Stimulated activated CD4-positive, alpha-beta T cell treated with anti-CD3 and anti-CD28 coated beads, Interleukin-12 subunit alpha, Interleukin-12 subunit beta, amount 100 ng/mL, for 48 hours (primary cell): ENCODE data around the gene SMARCA2.

Experiments used
- DNase-seq, 3 donors: peaks; one replicate each; pipeline ENCODE4 v3.0.0-alpha.2; 2020; ENCODE audit warnings: low read depth in 2 of 3, low spot score in 1 of 3

The SMARCA2 gene

DNA sequence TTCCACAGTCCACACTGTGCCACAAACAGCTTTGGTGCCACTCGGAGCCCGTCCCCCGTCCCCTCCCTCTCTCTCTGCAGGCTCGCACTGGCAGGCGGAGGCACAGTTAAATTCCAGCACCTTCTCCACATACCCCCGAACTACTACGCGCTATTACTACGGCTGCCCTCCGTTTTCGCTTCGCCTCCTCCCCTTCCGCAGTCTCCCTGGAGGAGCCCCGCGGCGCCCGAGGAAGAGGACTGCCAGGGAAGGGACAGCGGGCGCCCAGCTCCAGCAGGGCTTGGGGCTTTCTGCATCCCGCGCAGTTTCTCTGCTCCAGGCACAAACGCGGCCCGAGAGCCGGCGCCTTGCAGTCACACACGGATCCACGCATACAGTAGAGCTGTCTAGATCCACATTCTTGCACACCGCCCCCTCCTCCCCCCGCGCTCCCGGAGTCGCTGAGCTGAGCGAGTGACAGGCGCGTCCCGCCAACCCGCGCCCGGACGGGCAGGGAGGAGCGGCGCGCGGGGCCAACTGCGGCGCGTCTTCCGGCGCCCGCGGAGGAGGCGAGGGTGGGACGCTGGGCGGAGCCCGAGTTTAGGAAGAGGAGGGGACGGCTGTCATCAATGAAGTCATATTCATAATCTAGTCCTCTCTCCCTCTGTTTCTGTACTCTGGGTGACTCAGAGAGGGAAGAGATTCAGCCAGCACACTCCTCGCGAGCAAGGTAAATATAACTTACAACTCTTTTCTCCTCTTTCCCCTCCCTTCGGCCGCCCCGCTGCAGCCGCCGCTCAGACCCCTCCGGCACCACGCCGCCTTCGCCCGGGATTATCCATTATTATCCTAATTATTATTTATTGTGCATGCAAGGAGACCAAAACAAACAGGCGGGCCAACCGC lies at the start of gene SMARCA2:
Gene SMARCA2 (plus strand): TSS at position 652 of the 885 bp plus-strand sequence. CDS start 13,676 bp downstream, outside the sequence.
- DNase-seq: peak; percentile 92 to 96 (median 92)

DNA sequence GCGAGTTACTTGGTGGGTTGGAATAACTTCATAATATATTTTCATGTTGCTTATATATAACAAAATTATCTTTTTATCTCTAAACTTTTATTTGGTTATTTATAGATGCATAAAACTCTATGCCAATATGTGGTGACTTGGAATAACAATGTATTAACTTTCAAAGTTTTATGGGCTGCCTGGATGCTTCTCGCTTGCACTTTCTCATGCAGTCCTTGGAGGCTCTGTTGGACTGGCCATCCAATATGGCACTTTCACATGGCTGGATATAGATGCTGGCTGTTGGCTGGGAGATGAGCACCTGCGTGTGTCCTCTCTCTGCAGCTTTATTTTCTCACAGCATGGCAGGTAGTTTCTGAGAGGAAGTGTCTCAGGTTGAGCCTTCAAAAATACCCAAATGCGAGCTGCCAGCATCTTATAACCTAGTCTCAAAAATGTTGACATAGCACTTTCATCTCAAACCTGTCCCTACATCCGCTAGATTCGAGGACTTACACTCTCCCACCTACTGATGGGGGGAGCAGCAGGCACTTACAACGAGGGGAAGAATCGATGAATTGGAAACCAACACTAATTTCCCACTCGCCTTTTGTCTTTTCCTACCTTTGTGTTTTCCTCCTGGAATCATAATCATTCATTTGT lies 48.3 kb upstream of the SMARCA2 start:
- DNase-seq: no peak

DNA sequence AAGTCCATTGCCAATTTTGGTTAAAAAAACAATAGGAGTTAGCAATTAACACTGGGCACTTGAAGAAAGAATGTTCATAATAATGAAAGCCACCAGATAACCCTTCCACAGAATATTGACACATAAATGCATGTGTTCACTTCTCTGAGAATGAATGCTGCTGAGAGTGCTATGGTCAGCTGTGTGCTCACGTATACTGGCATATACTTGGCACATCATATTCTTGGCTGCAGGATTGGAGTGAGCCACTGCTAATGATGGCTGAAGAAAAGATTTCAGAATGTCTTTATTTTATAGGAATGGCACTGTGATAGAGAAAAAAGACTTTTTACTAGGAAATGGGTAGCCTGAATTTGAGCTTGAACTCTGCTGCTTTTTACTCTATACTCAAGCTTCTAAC lies 46.0 kb upstream of the SMARCA2 start:
- DNase-seq: no peak

DNA sequence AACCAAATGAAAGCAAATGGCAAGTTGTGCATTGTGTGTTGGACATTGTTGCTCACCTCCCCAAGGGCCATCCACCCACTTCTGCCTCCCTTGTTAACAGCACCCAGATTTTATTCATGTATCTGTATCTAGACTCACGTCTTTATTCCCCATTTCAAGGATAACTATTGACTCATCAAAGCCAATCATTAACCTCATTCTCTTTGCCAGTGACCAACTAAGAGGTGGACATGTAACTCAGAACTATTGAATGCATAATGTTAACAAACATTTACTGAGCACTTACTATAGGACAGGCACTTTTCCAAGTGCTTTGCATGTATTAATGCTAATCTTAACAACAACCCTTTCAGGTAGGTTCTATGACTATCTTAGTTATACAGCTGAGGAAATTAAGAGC lies 45.2 kb upstream of the SMARCA2 start:
- no peak for DNase-seq

DNA sequence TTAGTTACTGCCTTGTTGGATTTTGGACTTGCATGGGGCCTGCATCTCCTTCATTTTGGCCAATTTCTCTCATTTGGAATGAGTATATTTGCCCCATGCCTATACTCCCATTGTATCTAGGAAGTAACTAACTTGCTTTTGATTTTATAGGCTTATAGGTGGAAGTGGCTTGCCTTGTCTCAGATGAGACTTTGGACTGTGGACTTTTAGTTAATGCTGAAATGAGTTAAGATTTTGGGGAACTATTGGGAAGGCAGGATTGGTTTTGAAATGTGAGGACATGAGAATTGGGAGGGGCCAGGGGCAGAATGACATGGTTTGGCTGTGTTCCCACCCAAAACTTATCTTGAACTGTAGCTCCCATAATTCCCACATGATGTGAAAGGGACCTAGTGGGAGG lies 42.5 kb upstream of the SMARCA2 start:
- no peak for DNase-seq

DNA sequence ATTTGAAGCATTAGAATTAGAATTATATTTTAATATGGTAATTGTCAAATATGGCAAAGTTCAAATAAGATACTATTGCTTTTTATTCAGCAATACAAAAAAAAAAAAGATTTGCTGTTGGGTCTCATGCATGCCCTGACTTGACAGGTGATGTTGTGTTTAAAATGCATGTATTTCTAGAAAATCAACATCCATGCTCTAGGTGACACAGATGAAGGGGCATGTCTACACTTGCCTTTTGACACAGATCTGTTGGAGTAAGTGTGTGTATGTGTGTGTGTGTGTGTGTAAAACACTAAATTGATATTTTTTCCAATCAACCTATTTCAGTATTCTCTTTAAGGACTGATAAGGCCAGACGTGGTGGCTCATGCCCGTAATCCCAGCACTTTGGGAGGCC lies 38.1 kb upstream of the SMARCA2 start:
- no peak for DNase-seq

DNA sequence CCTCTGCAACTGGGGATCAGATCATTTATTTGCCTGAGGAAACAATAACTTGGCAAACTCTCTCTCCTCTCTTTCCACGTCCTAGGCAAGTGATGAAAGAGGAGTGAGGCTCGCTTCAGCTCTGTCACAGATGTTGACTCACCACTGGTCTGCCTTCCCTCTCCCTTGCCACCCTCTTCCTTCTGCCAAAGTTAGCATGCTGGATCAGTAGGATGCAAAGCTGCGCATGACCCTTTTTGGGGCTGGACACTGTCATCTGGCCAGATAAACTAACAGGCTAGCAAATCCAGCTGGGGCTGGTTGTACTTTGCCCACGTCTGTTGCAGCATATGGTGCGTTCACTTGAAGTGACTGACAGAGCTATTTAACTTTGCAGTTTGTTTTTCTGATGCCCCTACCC lies 36.2 kb upstream of the SMARCA2 start:
- no peak for DNase-seq

DNA sequence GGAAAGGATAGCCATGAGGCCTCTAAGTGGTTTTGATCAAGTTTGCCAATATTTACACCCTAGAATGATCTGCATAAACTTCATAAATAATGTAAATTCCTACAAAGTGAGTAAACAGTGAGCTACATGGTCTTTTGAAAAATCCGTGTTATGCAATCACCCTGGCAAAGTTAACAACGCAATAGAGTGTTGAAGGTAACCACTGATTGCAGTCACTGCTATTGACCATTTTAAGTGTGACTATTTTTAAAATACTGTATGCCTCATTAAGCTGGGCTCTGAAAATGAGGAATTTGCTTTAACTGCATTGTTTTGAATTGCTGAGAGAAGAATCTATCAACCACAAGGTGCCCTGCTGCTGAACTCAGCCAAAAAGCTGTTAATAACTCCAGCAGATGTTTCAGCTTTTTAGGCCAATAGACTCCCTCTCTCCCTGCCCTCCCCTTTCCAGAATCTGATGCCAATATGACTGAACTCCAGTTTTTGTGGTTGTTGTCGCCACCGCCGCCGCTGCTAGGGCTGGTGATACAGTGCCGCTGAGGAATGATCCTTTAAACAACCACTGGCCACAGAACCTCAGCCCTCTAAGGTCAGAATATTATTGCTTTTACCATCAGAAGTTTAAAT lies 35.3 kb upstream of the SMARCA2 start:
- DNase-seq: no peak

DNA sequence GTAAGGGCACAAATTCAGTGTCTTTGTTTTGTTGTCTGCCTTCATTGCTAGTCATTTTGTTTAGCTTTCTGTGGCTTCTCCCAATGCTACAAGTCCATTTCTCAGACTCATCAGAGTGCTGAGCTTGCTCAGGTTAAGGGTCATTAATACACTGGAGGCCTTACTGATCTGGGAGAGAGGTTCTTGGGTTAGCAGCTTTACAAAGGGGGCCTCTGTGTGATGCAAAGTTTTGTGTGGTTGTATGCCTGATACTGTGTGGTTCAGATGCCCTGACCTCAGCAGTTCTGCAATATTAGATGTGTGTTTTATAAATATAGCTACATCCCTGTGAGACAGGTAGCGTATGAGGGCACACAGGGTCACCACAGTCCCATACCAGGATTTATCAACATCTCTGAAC lies 34.8 kb upstream of the SMARCA2 start:
- DNase-seq: no peak

DNA sequence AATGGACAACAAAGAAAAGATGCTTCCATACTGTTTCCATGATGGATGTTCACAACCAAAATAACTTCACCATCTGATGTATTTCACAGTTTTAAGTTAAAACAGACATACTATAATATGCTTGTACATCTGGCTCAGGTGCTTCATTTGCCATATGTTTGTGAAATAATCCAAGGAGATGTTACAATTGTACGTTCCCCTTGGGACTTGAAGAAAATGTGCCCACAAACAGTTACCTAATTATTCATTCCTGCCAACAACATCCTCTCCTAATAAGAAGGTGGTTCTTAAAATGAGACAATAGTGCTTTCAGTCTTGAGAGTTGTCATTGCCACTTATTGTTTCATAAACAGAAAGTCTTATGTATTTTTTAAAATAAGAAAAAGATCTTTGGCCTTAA lies 33.1 kb upstream of the SMARCA2 start:
- no peak for DNase-seq

DNA sequence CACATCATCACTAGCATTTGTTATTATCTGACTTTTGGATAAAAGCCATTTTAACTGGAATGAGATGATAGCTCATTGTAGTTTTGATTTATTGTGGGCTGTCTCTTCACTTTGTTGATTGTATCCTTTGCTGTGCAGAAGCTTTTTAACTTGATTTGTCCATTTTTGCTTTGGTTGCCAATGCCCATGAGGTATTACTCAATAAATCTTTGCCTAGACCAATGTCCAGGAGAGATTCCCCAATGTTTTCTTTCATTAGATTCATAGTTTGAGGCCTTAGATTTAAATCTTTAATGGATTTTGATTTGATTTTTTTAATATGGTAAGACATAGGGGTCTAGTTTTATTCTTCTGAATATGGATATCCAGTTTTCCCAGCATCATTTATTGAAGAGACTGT lies 28.8 kb upstream of the SMARCA2 start:
- no peak for DNase-seq

DNA sequence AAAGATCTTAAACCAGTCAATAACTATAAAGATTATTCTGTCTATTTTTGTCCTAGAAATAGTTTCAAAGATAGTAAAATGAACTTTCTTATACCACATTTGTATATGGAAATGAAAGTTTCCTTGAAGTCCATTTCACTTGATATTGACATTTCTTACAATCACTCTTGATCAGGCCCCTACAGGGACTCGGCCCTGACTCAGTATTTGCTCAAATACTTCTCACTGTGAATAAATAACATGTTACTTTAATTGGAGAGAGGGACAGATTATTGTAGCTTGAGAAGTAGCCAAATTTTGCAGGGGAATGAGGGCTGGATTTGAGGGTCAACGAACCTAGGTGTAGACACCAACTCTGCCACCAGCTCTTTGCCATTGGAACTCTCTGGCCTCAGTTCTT lies 25.6 kb upstream of the SMARCA2 start:
- no peak for DNase-seq

DNA sequence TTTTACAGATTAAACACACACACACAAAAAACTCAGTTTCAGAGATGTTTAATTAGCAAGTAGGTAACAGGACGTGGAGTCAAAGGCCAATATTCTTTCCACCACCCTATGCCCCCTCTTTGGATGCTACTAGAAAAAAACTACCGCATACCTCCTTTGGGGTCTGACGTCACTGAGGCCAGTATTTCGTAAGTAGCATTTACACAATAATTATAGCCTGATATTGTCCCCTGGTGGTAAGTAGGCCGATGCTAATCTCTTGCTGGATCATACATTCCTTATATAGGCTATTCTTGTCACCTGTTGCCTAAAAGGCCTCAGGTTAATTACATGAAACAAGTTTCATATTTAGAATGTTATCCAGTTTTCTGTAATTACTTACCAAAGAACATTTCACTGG lies 21.0 kb upstream of the SMARCA2 start:
- DNase-seq: no peak

DNA sequence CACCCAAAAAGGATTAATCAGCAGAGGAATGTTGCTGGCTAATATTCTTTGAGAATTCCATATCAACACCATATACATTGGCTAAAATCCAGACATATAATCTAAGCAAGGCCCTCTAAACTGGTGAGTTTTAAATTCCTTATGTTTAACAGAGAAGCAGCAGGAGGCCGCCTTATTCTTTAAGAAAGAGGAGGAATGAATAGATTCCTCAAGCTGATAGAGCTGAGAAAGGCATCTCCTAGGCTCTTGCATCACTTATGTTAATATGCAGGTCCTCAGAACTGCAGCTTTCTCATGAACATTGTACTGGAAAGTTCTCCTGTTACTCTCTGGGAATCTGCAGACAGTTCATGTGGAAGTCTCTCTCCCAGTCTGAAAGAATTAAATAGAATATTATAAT lies 20.1 kb upstream of the SMARCA2 start:
- DNase-seq: no peak

DNA sequence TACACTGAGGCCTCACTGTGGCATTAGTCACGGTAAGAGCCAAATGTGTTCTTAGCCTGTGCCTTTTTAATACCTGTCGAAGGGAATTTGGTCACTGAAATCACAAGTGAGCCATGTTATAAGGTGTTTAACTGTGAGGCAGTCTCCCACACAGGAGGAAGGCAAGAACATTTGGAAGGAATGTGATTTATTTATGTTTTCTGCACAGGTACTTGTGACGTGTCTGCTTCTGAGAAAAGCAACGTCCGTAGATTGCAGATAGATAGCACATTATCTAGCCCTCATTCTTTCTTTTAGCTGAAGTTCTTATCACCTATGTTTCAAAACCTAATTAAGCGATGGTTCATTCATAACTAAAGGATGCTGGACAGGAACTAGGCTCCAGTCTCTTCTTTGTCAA lies 19.0 kb upstream of the SMARCA2 start:
- no peak for DNase-seq

DNA sequence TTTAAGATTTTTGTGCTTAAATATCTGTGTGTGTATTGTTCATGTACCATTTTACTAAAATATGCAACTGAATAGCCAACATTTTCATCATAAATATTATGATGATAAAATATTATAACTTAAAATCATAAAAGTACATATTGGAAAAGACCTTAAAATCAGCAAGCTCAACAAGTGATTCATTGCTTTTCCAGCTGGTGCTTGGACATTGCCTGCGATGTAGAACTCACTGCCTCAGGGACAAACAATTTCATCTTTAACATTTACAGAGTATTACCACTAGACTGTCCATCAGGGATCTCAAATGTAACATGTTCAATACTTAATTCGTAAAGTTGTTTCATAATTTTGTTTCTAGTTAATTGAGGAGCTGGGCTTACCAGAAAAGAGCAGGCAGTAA lies 17.5 kb upstream of the SMARCA2 start:
- no peak for DNase-seq

DNA sequence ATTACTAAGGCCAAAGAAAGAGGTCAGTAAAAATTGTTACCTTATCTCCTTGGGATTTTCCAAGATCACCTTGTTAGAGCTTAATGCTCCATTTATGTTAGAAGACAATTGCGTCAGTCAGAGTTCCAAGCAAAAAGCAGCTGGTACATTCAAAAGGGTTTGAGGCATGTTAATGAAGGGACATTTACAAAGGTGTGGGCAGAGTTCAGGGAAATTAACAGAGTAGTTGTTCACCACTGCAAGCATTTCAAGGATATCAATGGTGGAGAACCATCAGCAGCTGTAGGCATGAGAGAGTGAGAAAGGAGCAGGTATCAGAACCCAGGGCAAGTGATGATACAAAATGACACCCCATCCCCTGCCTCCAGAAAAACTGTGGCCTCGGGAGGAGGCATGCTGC lies 17.0 kb upstream of the SMARCA2 start:
- no peak for DNase-seq

DNA sequence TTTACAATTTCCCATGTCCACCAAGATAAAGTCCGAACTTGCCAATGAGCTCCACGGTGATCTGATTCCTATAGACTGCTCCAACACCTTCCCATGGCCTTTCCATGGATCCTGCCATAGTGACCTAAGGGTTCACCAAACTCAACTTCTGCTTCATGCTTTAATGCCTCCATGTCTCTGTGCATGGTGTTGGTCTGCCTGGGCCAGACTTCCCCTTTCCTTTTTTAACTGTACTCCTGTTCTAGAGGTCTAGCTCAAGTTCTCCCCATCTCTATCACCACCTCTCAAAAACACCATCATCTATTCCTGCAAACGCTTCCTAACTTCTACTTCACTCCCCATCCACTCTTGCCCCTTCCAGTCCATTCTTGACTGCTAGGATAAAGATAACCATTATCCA lies 14.8 kb upstream of the SMARCA2 start:
- DNase-seq: no peak

DNA sequence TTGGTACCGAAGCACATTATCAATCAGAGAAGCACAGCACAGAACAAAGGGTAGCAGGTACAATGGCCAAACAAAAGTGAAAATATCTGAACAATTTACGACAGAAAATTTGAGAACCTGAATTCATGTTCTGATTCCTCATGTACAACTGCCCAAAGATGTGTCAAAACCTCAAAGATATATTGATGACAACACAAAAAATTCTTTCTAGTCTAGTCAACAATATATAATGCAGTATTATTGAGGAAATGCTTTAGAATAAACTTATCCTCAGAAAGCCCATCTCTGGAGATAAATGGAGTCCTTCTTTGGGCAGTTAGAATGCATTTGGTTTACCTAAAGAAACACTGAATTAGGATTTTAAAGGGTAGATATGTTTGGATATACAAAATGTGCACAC lies 6.8 kb upstream of the SMARCA2 start:
- DNase-seq: no peak

DNA sequence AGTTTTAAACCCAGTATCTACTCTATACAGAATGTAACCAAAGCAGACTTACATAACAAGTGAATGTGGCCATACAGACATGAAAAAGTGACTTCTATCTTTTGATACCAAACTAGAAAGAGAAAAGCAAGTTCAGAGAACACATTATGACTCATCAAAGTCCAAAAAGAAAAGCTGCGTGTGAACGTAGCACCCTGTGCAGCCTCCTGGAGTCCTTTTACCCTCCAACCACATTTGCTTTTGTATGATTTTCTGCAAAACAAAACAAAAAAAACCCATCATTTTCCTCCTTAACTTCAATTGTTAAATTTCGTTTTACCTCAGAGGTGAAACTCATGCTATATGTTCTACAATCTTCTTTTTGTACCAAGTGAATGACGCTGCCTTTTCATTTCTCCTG lies 2.8 kb upstream of the SMARCA2 start:
- DNase-seq: no peak

DNA sequence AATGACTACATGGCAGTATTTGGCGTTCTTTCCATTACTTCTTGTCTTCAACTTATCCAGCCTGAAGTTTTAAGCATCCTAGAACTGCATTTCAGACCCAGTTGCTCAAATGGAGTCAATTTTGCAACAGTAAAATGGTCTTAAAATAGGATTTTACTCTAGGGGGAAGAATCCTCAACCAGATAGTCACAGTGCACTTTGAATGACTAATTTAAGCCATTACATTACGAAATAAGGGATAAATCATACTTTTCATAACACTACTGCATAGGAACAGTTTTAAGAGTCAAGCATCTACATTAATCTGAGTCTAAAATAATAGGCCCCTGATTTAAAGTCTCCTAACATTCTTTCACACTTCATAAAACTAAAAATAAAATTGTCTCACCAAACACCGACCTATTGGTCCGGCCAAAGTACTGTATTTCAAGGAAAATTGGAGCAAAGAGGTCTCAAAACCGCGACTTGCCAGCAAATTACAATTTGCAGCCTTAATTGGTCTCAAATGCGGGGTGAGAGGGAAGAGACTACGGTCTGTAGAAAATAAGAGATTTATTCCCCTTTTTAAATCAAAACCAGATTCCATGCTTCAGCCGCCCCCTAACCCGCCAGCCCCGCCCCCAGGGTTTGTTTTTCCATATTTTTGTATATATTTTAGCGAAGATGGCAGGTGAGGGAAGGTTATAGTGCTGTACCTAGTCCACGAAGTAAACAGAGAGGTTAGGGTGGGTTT lies 1.2 kb upstream of the SMARCA2 start:
- no peak for DNase-seq
